C4-2B (cell line): ENCODE results near the gene ADAT1.

ENCODE experiments used
- CTCF ChIP-seq: fragments of 450-650 bp; conservative IDR thresholded peaks from 2 replicates; pipeline ENCODE4 v1.5.1; 2017; ENCODE audit warnings: mild to moderate bottlenecking
- ZFX ChIP-seq: fragments of 450-650 bp; IDR thresholded peaks from 2 replicates; pipeline ENCODE4 v1.6.1; 2017

GRCh38 chr16:75593825-75594820 is 29.0 kb downstream of the ADAT1 start:
- no peak for TF ChIP-seq CTCF
- no peak for TF ChIP-seq ZFX
